HCT116 (cell line): Measurements from ENCODE around the gene RAP2C. TPM values are rescaled to one million over a fixed set of nuclear protein-coding genes. Genes with fewer than 3 reads are reported as not detected.

Experiments
- ATAC-seq: fragments of 200-7000 bp; cut with Tn5 transposase; 2 replicates; pipeline ENCODE4 v1.9.1; 2020; ENCODE audit warnings: mild to moderate bottlenecking, moderate library complexity
- Bru-seq: library from RNA; stranded (reverse); fragments of 400-500 nt; gene quantifications from one replicate; lab custom pipeline; 2021; lab: Mats Ljungman, UMichigan
- BruChase-seq, 2 experiments: library from RNA; stranded (reverse); fragments of 400-500 nt; gene quantifications; one replicate each; lab custom pipeline; 2021; lab: Mats Ljungman, UMichigan
- BruUV-seq: library from RNA; stranded (reverse); fragments of 400-500 nt; replicated peaks from 2 replicates; lab custom pipeline; 2021; lab: Mats Ljungman, UMichigan
- CTCF ChIA-PET: fragments of 300-600 bp; sonication (Branson Sonifier 250); formaldehyde crosslinking; loops from one replicate; lab custom pipeline; 2021; ENCODE audit warnings: antibody characterized with exemption; lab: Charles Lee
- POLR2A ChIA-PET: fragments of 300-600, 350-600 bp; sonication (Branson Sonifier 250); formaldehyde crosslinking; loops from one replicate; lab custom pipeline; 2021; ENCODE audit warnings: antibody characterized with exemption; lab: Charles Lee
- RAD21 ChIA-PET, 2 experiments: fragments of 300-600 bp; sonication (Branson Sonifier 250); formaldehyde crosslinking; loops; one replicate each; lab custom pipeline; 2023; ENCODE audit warnings: low total read pairs in 2 of 2; ENCODE audit not compliant: uncharacterized antibody in 2 of 2, unreplicated experiment in 2 of 2, low non-redundant PET in 1 of 2; lab: Charles Lee
- DNase-seq: peaks from one replicate; pipeline ENCODE4 v3.0.0-alpha.2; 2010; ENCODE audit warnings: low read depth, low spot score
- H2AFZ ChIP-seq: fragments of 200-600 bp; shearing (Covaris generic), sonication (generic); 2 replicates; pipeline ENCODE4 v1.6.1; 2017; ENCODE audit warnings: low read depth, mixed run types, mixed read lengths, antibody characterized with exemption, low read length; ENCODE audit not compliant: poor library complexity, severe bottlenecking
- H3K27ac ChIP-seq: 2 replicates; pipeline ENCODE4 v1.5.1; 2012; ENCODE audit warnings: low read depth, low read length
- H3K27me3 ChIP-seq: fragments of 200-600 bp; sonication (generic); 2 replicates; pipeline ENCODE4 v1.6.1; 2016; ENCODE audit warnings: mixed run types, low read length, mixed read lengths; ENCODE audit not compliant: insufficient read depth
- H3K36me3 ChIP-seq, 2 experiments: fragments of 200-500 bp in 1 of 2; fragments of 200-600 bp in 1 of 2; sonication (Bioruptor generic) in 1 of 2; sonication (generic) in 1 of 2; 2 replicates each; pipeline versions ENCODE4 v1.5.1 to v1.6.1; 2014 to 2016; ENCODE audit warnings: low read length in 2 of 2, inconsistent platforms in 1 of 2, mixed read lengths in 1 of 2, mixed run types in 1 of 2; ENCODE audit not compliant: insufficient read depth in 2 of 2, control insufficient read depth in 1 of 2
- H3K4me1 ChIP-seq, 2 experiments: fragments of 200-600 bp in 1 of 2; sonication (generic) in 1 of 2; 2 replicates each; pipeline versions ENCODE4 v1.5.1 to v1.6.1; 2012 to 2017; ENCODE audit warnings: low read length in 2 of 2, inconsistent platforms in 1 of 2, mild to moderate bottlenecking in 1 of 2, mixed read lengths in 1 of 2, mixed run types in 1 of 2, moderate library complexity in 1 of 2; ENCODE audit not compliant: insufficient read depth in 2 of 2, control insufficient read depth in 1 of 2
- H3K4me2 ChIP-seq: fragments of 200-600 bp; sonication (generic); 2 replicates; pipeline ENCODE4 v1.6.1; 2017; ENCODE audit warnings: mixed run types, low read length, mixed read lengths
- H3K4me3 ChIP-seq, 2 experiments: fragments of 200-600 bp in 1 of 2; sonication (generic) in 1 of 2; replicated peaks in 1 of 2; 2 replicates each; pipeline ENCODE4 v1.5.1; 2011 to 2016; ENCODE audit warnings: low read length in 2 of 2, control low read depth in 1 of 2, low read depth in 1 of 2, mild to moderate bottlenecking in 1 of 2, mixed read lengths in 1 of 2, mixed run types in 1 of 2
- H3K79me2 ChIP-seq: fragments of 200-600 bp; sonication (generic); 2 replicates; pipeline ENCODE4 v1.6.1; 2017; ENCODE audit warnings: mild to moderate bottlenecking, mixed run types, low read length, moderate library complexity, mixed read lengths; ENCODE audit not compliant: insufficient read depth
- H3K9ac ChIP-seq: fragments of 200-600 bp; sonication (generic); 2 replicates; pipeline ENCODE4 v1.6.1; 2016; ENCODE audit warnings: low read length, mixed read lengths
- H3K9me2 ChIP-seq: fragments of 200-600 bp; sonication (generic), shearing (Covaris generic); 2 replicates; pipeline ENCODE4 v1.6.1; 2017; ENCODE audit warnings: mixed run types, mild to moderate bottlenecking, moderate library complexity; ENCODE audit not compliant: insufficient read depth
- H3K9me3 ChIP-seq, 2 experiments: fragments of 200-500 bp in 1 of 2; fragments of 200-600 bp in 1 of 2; sonication (Bioruptor generic) in 1 of 2; sonication (generic) in 1 of 2; 2 replicates each; pipeline ENCODE4 v1.6.1; 2014 to 2017; ENCODE audit warnings: low read length in 2 of 2, mixed read lengths in 2 of 2, inconsistent platforms in 1 of 2, low read depth in 1 of 2, mild to moderate bottlenecking in 1 of 2, mixed run types in 1 of 2, moderate library complexity in 1 of 2; ENCODE audit not compliant: control insufficient read depth in 1 of 2, insufficient read depth in 1 of 2
- H4K20me1 ChIP-seq: fragments of 200-600 bp; sonication (generic), shearing (Covaris generic); 2 replicates; pipeline ENCODE4 v1.6.1; 2017; ENCODE audit warnings: mixed run types, mild to moderate bottlenecking, moderate library complexity; ENCODE audit not compliant: insufficient read depth
- CBX3 ChIP-seq: IDR thresholded peaks from 2 replicates; pipeline ENCODE4 v1.6.1; 2012; ENCODE audit warnings: low read depth
- CTCF ChIP-seq, 3 experiments: fragments of 200-600 bp in 1 of 3; sonication (generic) in 1 of 3; IDR thresholded peaks in 2 of 3; conservative IDR thresholded peaks in 1 of 3; 2 replicates each; pipeline ENCODE4 v1.5.1; 2012 to 2017; ENCODE audit warnings: low read depth in 2 of 3, low read length in 2 of 3, antibody characterized with exemption in 1 of 3, borderline replicate concordance in 1 of 3, control low read depth in 1 of 3, mild to moderate bottlenecking in 1 of 3, mixed read lengths in 1 of 3, mixed run types in 1 of 3, moderate library complexity in 1 of 3; ENCODE audit not compliant: insufficient read depth in 1 of 3
- MAX ChIP-seq: IDR thresholded peaks from 2 replicates; pipeline ENCODE4 v1.6.1; 2012
- POLR2AphosphoS5 ChIP-seq: IDR thresholded peaks from 2 replicates; pipeline ENCODE4 v1.6.1; 2011; ENCODE audit warnings: mild to moderate bottlenecking, low read depth, low read length, moderate library complexity
- RAD21 ChIP-seq: IDR thresholded peaks from 2 replicates; pipeline ENCODE4 v1.6.1; 2012; ENCODE audit warnings: low read depth, mild to moderate bottlenecking
- intact Hi-C: fragments of 100-400 bp; cut with micrococcal nuclease; formaldehyde crosslinking; loops from 2 replicates; pipeline ENCODE4 v1.10.0; 2022
- long read RNA-seq: library from polyadenylated mRNA; unstranded; transcript quantifications from one replicate; pipeline ENCODE4 v2.0.0, GENCODE V29; 2021; ENCODE audit not compliant: unreplicated experiment
- polyA plus RNA-seq: library from polyadenylated mRNA; unstranded; fragments of >200 nt; gene quantifications from 2 replicates; pipeline ENCODE4 v1.2.1, GENCODE V29; 2012; ENCODE audit warnings: missing spikeins
- total RNA-seq: library from RNA; stranded (reverse); gene quantifications from one replicate; pipeline ENCODE4 v1.2.1, GENCODE V29; 2021; ENCODE audit not compliant: unreplicated experiment

The RAP2C gene
- total RNA-seq: 19.9 TPM
- polyA plus RNA-seq: 11.6 and 12.1 TPM in 2 replicates
- Bru-seq, nascent RNA: percentile 78 among the genes with signal in this experiment
- percentile 93 among the genes with signal in this experiment for BruChase-seq, experiment 1, labeled RNA remaining after a 6-hour chase
- BruChase-seq, experiment 2, labeled RNA remaining after a 2-hour chase: percentile 89 among the genes with signal in this experiment
- long read RNA-seq, transcript RAP2C-201 (4 exons, 3,896 nt): major isoform, 14 of 47 reads
- long read RNA-seq, partial matches to known transcripts: 18 of 47 reads
- long read RNA-seq, other reads (novel, unspliced or antisense): 15 of 47 reads

DNA sequence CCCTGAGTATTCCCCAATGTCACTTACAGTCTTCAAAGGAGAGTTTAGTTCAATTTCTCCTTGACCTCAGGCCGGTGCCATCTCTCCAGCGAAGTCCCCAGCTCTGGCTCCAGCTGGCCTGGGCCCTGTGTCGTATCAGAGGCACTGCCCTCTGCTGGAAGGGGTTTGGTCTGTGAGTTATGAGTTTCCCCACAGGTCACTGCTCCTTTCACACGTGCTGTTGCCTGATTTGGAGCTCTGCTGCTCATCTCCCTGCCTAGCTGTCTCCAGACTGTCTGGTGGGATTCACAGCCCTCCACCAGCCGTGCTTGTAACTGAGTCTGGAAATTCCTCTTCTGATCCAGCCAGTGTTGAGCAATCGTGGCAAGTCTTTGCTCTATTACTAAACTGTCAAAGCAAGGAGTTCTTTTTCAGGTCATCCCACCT is at the start of gene RAP2C:
TSS of gene RAP2C (minus strand) at position 105 of the 426 bp plus-strand sequence. CDS start 2,179 bp downstream, outside the sequence.
- ChIA-PET RAD21 (interaction anchor here (1.1 to 1.3 kb wide), 3 partner anchors 127 to 378 kb away, joined by 5 to 6 read pairs (median 5); no protein-coding TSS in a partner anchor), CTCF (interaction anchor here (0.6 to 3.1 kb wide), 11 partner anchors 11 to 412 kb away, joined by 3 to 38 read pairs (median 4); no protein-coding TSS in a partner anchor)
- Histone ChIP-seq H3K9ac (peak within 1 kb of the TSS; percentile 75), H3K4me1 (peaks cover 0 to 11% of the 10 kb centered on the region in 2 experiments; a peak in 3 of 4 replicates), H3K9me2 (no peaks in the 10 kb centered on the region), H3K36me3 (no peaks in the 10 kb centered on the region), H3K9me3 (no peaks in the 10 kb centered on the region), H3K27me3 (no peaks in the 10 kb centered on the region), H3K4me2 (peak within 1 kb of the TSS; percentile 68)
- no TSS peak for BruUV-seq
- ATAC-seq (peak; percentile 64), DNase-seq (peak; percentile 53)
- peak; percentile 47 to 60 (median 55); a peak in 5 of 6 replicates for TF ChIP-seq CTCF (IDR thresholded peaks at IDR 0.05 in 2 of 3, conservative IDR thresholded peaks at IDR 0.05 in 1 of 3; ENCODE audit: borderline replicate concordance in 1 of 3, insufficient read depth in 1 of 3, low read depth in 2 of 3, low read length in 2 of 3)
- peak; percentile 35; the same call in 1 of the 2 replicates for TF ChIP-seq POLR2AphosphoS5
- peak; percentile 57 for TF ChIP-seq RAD21
- TF ChIP-seq CBX3: no peak
- peak; percentile 70 for TF ChIP-seq MAX
- TF ChIP-seq, all 23 proteins: peak for 4
- Histone ChIP-seq H2AFZ (no peak within 1 kb of the TSS), H3K4me3 (peak within 1 kb of the TSS; percentile 61 to 72), H3K27ac (peak within 1 kb of the TSS; percentile 58), H4K20me1 (no peaks in the 10 kb centered on the region), H3K79me2 (peaks cover 24% of the 10 kb centered on the region)
- POLR2A ChIA-PET: no interaction called here
- intact Hi-C loops: loop anchor here (1.0 to 2.0 kb wide), 3 partner anchors 127 to 378 kb away; partner anchors contain the start of gene STK26
